ENCODE results near the gene CNIH2. TPM values are rescaled to one million over a fixed set of nuclear protein-coding genes. Genes with fewer than 3 reads are reported as not detected.

CNIH2 gene
- total RNA-seq, 1 donor from 2014 or later, result 0.55 TPM

- no peak for DNase-seq (ENCODE audit: low spot score)
Observed at GRCh38 chr11:66259225-66259624, 18.8 kb upstream of the CNIH2 start.

- DNase-seq (ENCODE audit: low spot score), result no peak
Observed at GRCh38 chr11:66259956-66260355, 18.0 kb upstream of the CNIH2 start.

- no peak for DNase-seq (ENCODE audit: low spot score)
Observed at GRCh38 chr11:66261578-66261977, 16.4 kb upstream of the CNIH2 start.

- no peak for DNase-seq (ENCODE audit: low spot score)
Observed at GRCh38 chr11:66262191-66262590, 15.8 kb upstream of the CNIH2 start.

GRCh38 chr11:66262696-66263095 is 15.3 kb upstream of the CNIH2 start:
- no peak for DNase-seq (ENCODE audit: low spot score)

GRCh38 chr11:66263231-66263630 is 14.7 kb upstream of the CNIH2 start:
- DNase-seq (ENCODE audit: low spot score), result no peak

- no peak for DNase-seq (ENCODE audit: low spot score)
Observed at GRCh38 chr11:66263785-66264184, 14.2 kb upstream of the CNIH2 start.

GRCh38 chr11:66264383-66264782 is 13.6 kb upstream of the CNIH2 start:
- no peak for DNase-seq (ENCODE audit: low spot score)

GRCh38 chr11:66264914-66265313 is 13.1 kb upstream of the CNIH2 start:
- DNase-seq (ENCODE audit: low spot score), result no peak

- no peak for DNase-seq (ENCODE audit: low spot score)
Observed at GRCh38 chr11:66265531-66266377, 12.2 kb upstream of the CNIH2 start.

- DNase-seq (ENCODE audit: low spot score), result no peak
Observed at GRCh38 chr11:66266378-66267038, 11.5 kb upstream of the CNIH2 start.

GRCh38 chr11:66267039-66267378 is 11.0 kb upstream of the CNIH2 start:
- no peak for DNase-seq (ENCODE audit: low spot score)

GRCh38 chr11:66267379-66268243 is 10.4 kb upstream of the CNIH2 start:
- peak; percentile 97 for DNase-seq (ENCODE audit: low spot score)

GRCh38 chr11:66268244-66268951 is 9.6 kb upstream of the CNIH2 start, which contains the start of gene RAB1B:
TSS of gene RAB1B (plus strand) at chr11:66268639. CDS start at chr11:66268680, 41 bp downstream.
- DNase-seq (ENCODE audit: low spot score), result peak; percentile 100

- no peak for DNase-seq (ENCODE audit: low spot score)
Observed at GRCh38 chr11:66268952-66269905, 8.7 kb upstream of the CNIH2 start.

GRCh38 chr11:66271816-66272215 is 6.2 kb upstream of the CNIH2 start:
- no peak for DNase-seq (ENCODE audit: low spot score)

- DNase-seq (ENCODE audit: low spot score), result no peak
Observed at GRCh38 chr11:66272596-66272995, 5.4 kb upstream of the CNIH2 start.

- no peak for DNase-seq (ENCODE audit: low spot score)
Observed at GRCh38 chr11:66274219-66274618, 3.8 kb upstream of the CNIH2 start.

- no peak for DNase-seq (ENCODE audit: low spot score)
Observed at GRCh38 chr11:66275396-66275795, 2.6 kb upstream of the CNIH2 start.
